NCI-H187 treated with DMSO at 0.1 percent for 48 hours (cell line): ENCODE measurements around the gene PRR4.

Experiments
- DNase-seq: peaks from one replicate; lab custom pipeline; 2025; lab: John Stamatoyannopoulos, UW

PRR4 gene

GRCh38 chr12:10849425-10849878 is at the start of gene PRR4:
PRR4 (minus strand) TSS chr12:10849475; CDS start chr12:10849437, 38 bp downstream.
- DNase-seq: no peak

- no peak for DNase-seq
Observed at GRCh38 chr12:10896854-10897253, 47.6 kb upstream of the PRR4 start.

DNA sequence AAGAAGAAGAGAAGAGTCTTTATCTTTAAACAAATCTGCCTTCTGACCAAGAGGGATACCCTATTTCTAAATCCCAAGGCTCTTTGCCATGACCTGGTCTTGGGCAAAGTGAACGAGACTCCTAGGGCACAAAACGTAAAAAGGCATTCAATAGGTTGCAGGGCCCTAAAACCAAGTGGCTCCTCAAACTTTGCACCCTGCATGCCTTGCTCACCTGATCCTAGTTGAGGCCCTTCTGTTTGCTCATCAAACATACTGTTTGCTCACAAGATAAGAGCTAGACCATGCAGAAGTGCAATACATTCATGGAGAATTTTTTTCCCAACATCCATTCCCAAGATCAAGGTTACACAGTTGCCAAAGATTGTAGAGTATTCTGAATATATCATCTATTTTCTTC is 42.7 kb upstream of the PRR4 start:
- DNase-seq: no peak

- DNase-seq: no peak
Observed at GRCh38 chr12:10889226-10889625, 40.0 kb upstream of the PRR4 start.

GRCh38 chr12:10884086-10884725 is 34.9 kb upstream of the PRR4 start, which contains the start of gene PRH1:
PRH1 (minus strand) TSS chr12:10884255; CDS start chr12:10884217, 38 bp downstream.
- no peak for DNase-seq

- DNase-seq: no peak
Observed at GRCh38 chr12:10873378-10873777, 24.1 kb upstream of the PRR4 start.

GRCh38 chr12:10867381-10867780 is 18.1 kb upstream of the PRR4 start:
- DNase-seq: no peak

- no peak for DNase-seq
Observed at GRCh38 chr12:10863512-10864218, 14.4 kb upstream of the PRR4 start.

GRCh38 chr12:10861366-10861765 is 12.1 kb upstream of the PRR4 start:
- no peak for DNase-seq

GRCh38 chr12:10855807-10856206 is 6.5 kb upstream of the PRR4 start:
- DNase-seq: no peak

DNA sequence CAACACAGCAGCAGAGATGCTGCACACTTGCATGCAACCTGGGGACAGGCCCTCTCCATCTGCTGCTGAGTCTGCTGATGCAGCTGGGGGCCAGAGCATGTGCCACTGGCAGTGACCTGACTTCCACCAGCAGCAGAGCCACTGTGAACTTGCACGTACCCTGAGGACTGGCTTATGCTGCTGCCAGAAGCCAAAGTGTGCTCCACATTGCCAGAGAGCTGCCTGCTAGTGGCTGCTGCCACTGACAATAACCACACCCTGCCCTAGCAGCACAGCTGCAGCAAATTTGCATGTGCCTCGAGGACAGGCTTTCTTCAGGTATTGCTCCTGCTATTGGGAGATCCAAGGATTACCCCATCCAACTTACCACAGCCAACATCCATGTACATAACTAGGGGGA is 4.5 kb upstream of the PRR4 start:
- no peak for DNase-seq

GRCh38 chr12:10851243-10851858 is 2.1 kb upstream of the PRR4 start:
- DNase-seq: no peak

DNA sequence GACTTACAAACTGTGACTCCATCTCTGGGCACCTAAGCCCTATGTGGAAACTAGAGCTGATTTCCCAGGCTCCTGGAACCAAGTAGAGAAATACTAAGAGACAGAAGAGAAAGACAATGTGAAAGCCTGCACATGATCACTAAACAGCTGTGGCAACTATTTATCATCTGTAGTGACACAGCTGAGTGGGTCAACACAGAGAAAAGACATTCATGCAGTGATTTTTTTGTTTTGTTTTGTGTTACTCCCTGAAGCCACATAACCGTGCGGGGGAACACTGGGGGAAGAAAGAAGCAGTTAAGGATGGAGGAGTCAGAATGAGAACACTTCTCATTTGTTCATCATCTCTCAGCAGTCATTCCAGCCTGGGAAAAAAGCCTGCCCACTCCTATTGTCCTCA is 1.5 kb downstream of the PRR4 start:
- DNase-seq: no peak

DNA sequence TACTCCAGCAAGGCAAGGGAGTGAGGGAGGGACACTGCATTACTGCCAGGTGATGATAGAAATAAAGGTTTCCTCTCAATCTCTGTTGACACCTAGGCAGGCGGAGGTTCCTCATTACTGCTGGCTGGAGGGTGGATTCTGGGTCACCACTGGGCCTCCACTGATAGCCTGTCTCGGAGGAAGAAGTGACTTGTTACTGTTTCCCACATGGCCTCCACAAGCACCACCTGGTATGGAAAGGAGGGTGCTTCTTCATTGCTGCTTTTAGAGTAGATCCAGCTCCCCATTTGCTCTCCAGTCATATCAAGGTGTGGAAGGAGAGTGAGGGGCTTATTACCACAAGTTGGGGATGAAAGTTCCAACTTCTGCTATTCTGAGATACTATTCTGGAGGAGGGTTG is 6.4 kb downstream of the PRR4 start:
- DNase-seq: no peak

- DNase-seq: no peak
Observed at GRCh38 chr12:10838461-10838860, 10.8 kb downstream of the PRR4 start.

- no peak for DNase-seq
Observed at GRCh38 chr12:10829994-10830393, 19.3 kb downstream of the PRR4 start.

DNA sequence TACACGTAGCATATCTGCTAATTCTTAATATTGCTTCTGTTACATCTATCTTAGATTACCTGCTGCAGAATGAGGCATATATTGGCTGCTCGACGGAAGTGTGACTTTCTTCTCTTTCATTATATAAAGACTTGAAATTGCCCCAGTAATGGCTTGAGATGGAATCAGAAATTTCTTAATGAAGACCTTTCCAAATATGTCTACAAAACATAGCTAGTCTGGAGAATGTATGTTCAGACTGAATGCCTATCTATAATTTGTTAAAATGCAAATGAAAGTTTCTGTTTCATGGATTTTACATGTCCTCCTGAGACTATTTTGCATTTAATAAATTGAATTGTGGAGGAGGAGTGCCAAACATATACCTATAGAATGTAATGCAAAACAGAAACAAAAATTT is 23.0 kb downstream of the PRR4 start, which contains the start of gene TAS2R10:
TAS2R10 (minus strand) TSS at position 101 of the 400 bp plus-strand sequence; CDS start at position 12, 89 bp downstream.
- DNase-seq: no peak

DNA sequence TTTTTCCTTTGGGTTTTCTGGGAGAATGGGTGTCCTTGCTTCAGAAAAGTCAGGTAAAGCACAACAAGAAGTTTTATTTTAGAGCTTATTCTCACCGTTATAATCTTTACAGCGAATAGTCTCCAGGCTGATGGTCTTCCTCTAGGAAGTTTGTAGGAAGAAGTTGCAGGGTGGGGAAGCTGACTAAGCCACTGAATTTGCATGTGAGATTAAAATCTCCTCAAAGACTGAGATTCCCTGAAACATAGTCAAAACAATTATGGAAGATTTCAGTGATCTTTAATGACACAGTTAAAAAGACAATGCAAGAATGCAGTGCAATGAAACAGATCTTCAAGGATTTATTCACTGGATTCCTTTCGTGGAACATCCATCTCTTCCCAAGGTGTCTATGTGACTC is 24.3 kb downstream of the PRR4 start:
- DNase-seq: no peak

DNA sequence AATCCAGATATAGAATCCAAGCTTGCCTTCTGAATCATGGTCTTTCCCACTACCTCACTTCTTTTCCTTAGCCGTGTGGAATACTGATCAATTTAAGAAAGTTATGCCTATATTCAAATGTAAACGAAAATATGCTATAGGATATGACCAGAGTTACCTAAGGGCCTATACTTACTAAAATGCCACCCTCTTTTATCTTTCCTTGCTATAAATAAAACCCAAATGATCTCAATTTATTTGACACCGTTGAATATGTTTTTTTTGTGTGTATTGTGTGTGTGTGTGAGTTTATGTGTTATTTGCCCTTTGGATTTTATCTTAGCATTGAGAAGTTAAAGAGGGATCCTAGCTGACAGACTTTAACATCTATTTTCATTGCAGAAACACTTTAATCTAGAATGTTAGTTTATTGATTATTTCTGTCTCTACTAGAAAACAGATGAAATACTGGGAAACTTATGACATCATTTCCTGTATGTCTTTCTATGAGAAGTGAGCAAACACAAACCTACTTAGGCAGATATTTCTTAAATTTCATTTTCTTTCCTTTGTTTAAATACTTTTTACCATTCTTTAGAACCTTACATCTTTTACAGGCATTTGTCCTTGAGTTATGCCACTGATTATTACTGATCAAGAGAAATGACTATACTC is 37.3 kb downstream of the PRR4 start:
- DNase-seq: no peak

DNA sequence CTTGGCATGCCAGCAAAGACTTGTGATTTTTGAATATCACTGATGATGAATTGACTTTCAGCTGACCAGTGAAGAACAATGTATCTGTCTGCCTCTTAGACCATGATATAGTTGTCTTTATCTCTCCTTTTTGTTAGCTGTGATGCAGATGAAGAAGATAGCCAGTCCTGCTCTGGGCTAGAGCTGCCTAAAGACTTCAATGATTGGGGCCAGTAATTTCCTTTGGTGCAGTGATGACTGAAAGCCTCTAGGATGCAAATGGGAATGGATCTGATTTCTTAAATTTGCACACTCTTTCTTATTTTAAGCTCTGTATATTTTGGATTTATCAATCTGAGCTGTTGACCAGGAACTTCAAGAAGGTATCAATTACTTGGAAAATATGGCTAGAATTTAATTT is 39.2 kb downstream of the PRR4 start, which contains the start of gene TAS2R9:
TAS2R9 (minus strand) TSS at position 101 of the 400 bp plus-strand sequence; CDS start at position 8, 93 bp downstream.
- no peak for DNase-seq

GRCh38 chr12:10807186-10807585 is 42.1 kb downstream of the PRR4 start, which contains the start of gene TAS2R8:
TAS2R8 (minus strand) TSS chr12:10807286; CDS start chr12:10806980, 306 bp downstream.
- no peak for DNase-seq

DNA sequence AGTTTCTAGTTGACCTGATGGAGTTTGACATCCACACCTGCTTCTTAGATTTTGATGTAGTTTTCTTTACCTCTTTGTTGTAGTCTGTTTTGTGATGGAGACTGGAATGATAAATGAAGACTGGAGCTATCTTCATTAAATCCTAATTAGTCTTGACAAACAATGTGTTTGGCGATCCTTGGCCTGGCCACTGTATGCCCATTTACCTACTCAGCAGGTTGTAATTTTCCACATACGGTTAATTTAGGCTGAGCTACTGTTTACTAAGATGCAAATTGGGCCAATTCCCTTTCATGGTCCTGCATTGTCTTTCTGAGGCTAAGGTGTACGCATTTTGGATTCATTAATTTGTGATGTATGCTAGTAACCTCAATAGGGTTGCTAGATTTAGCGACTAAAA is 46.7 kb downstream of the PRR4 start, which contains the start of gene TAS2R7:
TAS2R7 (minus strand) TSS at position 41 of the 400 bp plus-strand sequence. CDS start 57 bp downstream, outside the sequence.
- no peak for DNase-seq
